GM19438 (cell line): Measurements from ENCODE around the gene POMC.
A peak's percentile ranks its signal among the peaks of the same experiment; 100 is the strongest.
"Not testable (repeated sequence)": the region's sequence is repeated elsewhere in the genome, so short reads cannot be mapped to it uniquely, and the experiment has no call there.

Source experiments
- ATAC-seq: cut with Tn5 transposase; IDR thresholded peaks from one replicate; pipeline ENCODE4 v1.9.1; 2021; ENCODE audit warnings: low read depth; ENCODE audit not compliant: unreplicated experiment

POMC gene

GRCh38 chr2:25168256-25169072 is at the start of gene POMC:
Gene POMC (minus strand): TSS chr2:25168580. CDS start chr2:25164772, 3,808 bp downstream.
- ATAC-seq = no peak

DNA sequence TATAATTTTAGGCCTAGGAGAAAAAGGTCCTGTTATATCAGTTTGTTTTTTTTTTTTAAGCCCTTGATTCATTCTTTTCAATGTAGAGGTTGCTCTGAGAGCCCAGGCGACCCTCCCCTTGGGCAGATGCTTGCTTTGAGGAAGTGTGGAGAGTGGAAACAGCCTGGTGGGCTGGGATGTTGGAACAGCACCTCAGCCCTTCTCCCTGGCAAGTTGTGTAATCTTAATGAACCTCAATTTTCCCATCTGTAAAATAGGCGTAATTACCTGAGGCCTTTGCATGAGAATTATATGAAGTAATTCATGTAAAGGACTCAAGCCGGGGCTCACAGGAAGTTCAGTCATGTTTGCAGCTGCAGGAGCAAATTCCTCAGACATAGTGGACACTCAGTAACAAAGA is 49.7 kb upstream of the POMC start:
- no peak for ATAC-seq

DNA sequence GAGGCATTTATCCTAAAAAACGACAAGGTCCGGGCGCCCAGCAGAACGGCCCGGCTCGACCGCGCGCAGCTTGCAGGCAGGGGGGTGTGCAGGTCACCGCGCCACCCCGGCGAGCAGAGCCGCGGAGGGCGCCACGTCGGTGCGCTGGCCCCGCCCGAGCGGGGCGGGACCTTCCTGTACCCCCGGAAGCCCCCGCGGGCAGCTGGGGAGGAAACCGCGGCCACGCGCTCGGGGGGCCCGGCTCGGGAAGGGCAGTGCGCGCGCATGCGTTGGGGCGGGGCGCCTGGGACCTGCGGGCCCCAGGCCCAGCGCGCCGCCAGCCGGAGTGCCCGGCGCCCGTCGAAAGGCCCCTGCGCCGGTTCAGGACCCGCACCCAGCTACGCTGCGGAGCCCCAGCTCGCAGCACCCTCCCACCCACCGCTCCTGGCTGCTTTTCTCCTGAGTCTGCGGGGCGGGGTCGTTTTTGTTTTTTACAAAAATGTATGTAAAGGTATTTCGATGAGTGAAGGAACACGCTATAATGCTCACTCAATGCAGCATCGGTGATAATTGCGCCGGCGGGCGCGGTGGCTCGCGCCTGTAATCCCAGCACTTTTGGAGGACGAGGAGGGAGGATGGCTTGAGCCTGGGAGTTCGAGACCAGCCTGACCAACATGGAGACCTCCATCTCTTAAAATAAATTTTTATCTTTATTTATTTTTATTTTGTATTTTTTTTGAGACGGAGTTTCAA is 47.7 kb upstream of the POMC start:
- ATAC-seq = peak; percentile 59

DNA sequence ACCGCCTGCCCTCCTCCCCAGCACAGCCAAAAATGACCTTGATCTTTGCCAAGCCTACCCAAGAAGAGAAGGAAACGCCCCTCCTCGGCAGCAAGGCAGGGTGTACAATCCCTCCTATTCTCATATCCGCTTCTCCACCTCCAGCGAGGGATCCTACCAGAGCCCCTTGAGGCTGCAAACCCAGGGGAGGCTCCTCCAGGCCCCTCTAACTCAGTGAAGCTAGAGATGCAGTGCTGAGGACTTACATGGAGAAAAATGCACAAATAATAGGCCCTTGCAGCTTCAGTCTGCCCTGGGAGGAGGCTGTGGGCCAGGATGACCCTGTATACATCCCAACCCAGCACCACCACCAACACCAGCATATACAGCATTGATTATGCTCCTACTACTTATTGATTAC is 46.9 kb upstream of the POMC start:
- ATAC-seq = no peak

- ATAC-seq = no peak
These were observed 44.8 kb upstream of the POMC start for GRCh38 chr2:25213229-25213628.

DNA sequence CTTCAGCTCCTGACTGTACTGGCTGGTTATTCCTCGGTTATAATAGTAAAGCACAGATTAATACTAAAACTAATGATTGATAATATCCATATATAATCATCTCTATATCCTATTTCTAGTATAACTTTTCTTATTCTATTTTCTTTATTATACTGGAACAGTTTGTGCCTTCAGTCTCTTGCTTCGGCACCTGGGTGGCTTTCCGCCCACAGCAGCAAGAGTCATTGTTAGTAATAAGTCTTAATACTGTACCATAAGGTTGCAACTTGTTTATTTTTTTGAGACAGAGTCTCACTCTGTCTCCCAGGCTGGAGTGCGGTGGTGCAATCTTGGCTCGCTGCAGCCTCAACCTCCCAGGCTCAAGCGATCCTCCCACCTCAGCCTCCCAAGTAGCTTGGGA is 42.5 kb upstream of the POMC start:
- not testable (repeated sequence) for ATAC-seq

DNA sequence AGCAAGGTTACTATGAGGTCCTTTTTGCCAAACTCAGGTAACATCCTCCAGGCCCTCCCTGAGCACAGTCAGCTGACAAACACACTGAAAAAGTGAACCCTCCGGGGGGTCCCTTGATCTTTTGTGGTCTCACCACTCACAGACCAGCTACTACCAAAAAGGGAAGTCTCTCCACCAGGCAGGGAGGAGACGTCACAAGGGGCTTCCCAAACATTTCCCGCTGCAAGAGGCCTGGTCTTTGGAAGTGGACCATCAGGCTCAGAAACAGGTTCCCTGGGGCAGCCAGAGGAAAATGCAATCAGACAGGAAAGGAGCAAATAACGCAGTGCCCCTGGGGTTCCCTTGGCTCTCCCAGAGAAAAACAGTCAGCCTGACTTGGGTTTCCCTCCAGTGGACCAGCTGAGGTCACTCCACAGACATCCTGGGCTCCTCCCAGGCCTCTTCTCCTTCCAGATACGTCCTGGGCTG is 38.7 kb upstream of the POMC start:
- ATAC-seq = no peak

GRCh38 chr2:25204190-25204838 is 35.9 kb upstream of the POMC start:
- ATAC-seq = no peak

DNA sequence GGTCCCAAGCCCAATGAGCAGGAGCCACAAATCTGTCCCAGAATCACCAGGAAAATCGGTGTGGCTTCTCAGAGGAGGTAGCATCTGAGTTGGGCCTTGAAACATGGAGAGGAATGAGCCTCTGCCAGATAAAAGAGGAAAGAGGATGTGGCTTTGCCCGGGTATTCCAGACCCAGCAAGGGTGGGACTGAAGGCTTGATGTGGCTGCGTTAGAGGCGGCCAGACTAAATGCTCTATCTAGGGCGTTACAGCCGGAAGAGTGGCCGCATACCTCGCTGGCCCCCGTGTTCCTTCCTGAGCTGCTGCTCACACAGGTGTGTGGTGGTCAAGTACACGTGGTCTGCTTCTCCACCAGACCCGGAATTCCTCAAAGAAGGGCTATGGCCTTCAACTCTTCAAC is 33.9 kb upstream of the POMC start:
- no peak for ATAC-seq

DNA sequence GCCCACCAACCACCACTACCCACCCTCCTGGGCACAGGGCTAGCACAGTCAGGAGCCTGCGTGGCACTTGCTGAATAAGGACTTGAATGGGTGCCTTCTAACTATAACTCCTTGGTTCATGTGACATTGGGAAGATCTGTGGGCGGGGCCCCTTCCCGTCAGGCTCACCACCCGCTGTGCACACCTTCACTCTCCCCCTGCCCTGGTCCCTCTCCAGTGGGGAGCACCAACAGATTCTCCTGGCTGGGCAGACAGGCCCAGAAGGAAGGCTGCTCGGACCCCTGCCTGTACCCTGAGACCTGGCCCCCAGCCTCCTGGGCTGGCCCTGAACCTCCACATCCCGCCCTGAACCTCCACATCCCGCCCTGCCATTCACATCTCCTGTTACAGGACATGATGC is 33.4 kb upstream of the POMC start:
- no peak for ATAC-seq

DNA sequence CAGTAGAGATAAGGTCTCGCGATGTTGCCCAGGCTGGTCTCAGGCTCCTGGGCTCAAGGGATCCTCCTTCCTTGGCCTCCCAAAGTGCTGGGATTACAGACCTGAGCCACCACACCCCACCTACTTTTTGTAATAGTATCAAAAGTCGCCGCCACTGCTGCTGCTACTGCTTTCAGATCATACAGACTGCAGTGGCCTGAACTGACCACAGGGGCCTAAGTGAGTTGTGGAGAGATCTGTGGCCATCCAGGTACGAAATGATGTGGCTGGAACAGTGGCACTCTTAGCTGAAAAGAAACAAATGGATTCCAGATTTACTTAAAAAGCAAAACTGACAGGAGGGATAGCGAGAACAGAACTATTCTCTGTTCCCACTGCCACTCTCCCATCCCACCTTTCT is 32.9 kb upstream of the POMC start:
- ATAC-seq = no peak

DNA sequence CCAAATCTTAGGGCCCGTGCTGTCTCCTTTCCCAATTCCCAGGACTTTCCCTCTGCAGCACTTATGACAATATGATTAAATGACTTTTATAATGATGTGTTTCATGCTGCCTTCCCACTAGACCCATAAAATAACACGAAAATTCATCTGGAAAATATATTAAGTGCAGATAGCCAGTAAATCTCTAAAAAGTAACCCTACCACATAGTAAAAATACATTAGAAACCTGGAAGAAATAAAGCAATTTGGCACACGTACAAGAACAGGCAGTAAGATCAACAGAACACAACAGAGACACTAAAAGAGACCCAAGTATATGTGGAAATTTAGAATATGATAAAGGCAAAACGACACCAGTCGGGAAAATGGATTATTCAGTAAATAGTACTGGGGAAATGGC is 30.2 kb upstream of the POMC start:
- no peak for ATAC-seq

- no peak for ATAC-seq
These were observed 29.8 kb upstream of the POMC start for GRCh38 chr2:25198209-25198525.

DNA sequence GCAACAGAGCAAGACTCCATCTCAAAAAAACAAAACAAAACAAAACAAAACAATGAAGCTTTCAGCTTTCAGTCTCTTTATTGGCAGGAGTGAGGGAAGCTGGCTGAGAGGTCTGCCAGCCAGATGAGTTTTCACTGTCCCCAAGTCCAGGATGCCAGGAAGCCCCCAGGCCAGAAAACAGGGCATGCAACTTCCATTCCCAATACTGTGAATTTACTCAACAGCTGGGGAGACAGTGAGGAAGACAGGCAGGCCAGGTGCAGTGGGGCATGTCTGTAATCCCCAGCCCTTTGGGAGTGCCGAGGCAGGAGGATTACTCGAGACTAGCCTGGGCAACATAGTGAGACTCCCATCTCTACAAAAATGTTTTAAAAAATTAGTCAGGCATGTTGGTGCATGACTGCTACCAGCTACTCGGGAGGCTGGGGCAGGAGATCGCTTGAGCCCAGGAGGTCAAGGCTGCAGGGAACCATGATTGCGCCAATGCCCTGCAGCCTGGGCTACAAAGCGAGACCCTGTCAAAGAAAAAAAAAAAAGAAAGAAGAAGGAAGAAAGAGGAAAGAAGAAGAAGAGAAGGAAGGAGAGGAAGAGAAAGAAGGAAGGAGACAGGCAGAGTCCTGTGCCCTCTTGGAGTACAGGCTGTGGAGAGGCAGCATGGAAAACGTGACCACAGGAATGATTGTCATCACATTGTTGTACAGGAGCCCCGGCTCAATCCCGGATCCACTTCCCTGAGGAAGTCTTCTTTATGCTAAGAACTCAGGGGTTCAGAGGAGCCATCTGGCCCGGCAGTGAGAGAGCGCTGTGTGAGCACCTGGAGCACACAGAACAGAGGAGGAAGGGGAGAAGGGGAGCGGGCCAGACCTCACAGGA is 29.2 kb upstream of the POMC start:
- ATAC-seq = no peak

DNA sequence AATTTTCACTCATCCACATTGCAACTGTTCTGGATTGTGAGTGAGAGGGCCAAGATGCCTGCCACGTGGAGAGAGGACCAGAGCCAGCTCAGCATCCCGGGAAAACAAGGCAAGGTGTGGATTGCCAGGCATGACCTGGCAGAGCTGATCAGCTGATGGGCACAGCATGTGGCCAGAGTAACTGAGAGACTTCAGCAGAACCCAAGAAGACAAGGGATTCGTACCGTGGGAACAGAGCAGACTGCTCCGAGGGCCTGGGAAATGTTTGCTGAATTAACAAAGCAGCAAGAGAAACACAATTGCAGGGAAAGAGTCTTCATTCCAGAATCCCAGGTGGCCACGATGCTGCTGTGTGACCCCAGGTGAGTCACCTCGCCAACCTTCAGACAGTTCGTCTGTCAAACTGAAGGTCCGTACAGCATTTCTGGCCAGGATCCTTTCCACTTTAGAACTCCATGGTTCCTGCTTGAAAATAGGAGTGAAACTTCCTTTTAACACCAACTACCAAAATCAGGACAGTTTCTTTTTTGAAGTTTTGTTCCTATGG is 26.3 kb upstream of the POMC start:
- ATAC-seq = no peak

- ATAC-seq = no peak
These were observed 22.2 kb upstream of the POMC start for GRCh38 chr2:25190536-25190935.

DNA sequence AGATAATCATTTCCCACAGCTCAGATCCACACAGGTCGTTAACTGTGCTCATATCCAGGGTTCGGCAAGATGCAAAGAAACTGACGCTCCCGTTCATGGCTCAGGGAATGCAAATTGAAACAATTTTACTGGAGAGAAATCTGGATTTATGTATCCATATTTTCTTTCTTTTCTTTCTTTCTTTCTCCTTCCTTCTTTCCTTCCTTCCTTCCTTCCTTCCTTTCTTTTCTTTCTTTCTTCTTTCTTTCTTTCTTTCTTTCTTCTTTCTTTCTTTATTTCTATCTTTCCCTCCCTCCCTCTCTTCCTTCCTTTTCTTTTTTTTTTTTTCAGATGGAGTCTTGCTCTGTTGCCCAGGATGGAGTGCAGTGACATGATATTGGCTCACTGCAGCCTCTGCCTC is 20.0 kb upstream of the POMC start:
- no peak for ATAC-seq

GRCh38 chr2:25187729-25188350 is 19.5 kb upstream of the POMC start:
- ATAC-seq = no peak

DNA sequence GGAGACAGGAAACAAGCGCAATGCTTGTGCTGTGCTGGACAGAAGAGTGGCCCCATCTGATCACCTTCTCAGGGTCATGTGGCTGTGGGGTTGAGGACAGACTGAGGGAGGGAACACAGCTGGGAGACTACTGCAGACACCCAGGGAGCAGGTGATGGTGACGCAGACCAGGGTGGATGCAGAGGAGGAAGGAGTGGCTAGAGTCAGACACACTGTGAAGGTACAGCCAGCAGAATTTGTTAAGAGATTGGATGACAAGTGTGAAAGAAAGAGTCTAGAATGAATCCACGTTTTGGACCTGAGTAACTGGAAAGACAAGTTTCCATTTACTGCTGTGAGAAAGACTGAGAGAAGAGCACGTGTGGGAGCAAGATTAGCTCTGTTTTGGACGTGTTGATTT is 15.9 kb upstream of the POMC start:
- ATAC-seq = no peak

GRCh38 chr2:25178976-25179375 is 10.6 kb upstream of the POMC start:
- no peak for ATAC-seq
